ENCODE data around the gene GFAP.

The GFAP gene

DNA sequence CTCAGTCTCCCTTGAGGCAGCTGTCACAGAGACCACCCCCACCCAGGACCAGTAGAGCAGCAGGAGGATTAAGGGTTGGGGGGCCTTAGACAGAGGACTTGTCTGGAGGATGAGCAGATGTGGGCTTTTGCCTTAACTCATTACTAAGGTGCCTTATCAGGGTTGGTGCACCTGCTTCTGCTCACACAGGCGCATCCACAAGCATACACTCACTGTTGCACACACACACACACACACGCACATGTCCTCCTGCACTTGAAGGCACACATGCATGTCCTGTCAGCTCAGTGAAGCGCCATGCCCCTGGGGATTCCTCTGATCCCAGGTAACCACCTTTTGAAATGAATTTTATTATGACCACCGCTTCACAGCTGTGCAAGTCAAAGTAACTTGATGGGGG is 1.2 kb downstream of the GFAP start:
- DNase-seq (ENCODE audit: low spot score) = peak; percentile 43

DNA sequence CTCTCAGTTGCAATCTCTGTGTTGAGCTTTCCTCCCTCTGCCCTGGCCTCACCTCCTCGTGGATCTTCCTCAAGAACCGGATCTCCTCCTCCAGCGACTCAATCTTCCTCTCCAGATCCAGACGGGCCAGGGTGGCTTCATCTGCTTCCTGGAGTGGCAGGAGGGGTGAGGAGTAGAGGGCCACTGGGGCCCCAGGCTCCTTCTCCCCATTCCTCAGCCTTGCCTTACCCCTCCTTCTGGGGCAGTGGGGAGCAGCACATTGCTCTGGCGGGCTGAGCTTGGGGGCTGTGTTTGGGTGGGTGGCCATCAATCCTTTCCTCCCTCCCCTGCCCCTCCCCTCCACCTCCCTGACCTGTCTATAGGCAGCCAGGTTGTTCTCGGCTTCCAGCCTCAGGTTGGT is 1.6 kb downstream of the GFAP start:
- DNase-seq (ENCODE audit: low spot score) = no peak

DNA sequence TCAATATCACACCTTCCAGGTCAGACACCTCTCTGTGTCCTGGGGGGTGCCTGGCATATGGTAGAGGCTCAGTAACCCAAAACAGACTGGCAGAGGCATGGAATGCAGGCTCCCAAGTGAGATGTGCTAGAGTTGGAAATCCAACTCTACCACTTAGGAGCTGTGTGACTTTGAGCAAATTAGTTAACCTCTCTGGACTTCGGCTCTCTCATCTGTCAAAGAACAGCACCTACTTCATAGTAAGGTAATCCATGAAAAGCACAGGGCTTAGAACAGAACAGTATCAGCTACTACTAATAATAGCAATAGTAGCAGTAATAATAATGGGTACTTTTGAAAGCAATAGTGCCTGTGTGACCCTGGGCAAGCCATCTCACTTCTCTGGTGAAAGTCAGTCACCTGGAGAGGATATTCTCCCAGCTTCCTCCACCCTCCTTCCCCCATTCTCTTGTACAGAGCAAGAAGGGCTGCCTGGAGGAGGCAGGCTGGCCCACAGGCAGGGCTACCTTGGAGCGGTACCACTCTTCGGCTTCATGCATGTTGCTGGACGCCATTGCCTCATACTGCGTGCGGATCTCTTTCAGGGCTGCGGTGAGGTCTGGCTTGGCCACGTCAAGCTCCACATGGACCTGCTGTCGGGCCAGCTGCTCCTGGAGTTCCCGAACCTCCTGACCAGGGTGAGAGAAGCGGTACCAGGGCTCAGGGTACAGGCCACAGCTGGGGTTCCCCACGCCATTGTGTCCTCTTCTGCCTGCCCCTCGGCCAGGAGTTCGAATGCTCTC is 2.3 kb downstream of the GFAP start:
- no peak for DNase-seq (ENCODE audit: low spot score)

DNA sequence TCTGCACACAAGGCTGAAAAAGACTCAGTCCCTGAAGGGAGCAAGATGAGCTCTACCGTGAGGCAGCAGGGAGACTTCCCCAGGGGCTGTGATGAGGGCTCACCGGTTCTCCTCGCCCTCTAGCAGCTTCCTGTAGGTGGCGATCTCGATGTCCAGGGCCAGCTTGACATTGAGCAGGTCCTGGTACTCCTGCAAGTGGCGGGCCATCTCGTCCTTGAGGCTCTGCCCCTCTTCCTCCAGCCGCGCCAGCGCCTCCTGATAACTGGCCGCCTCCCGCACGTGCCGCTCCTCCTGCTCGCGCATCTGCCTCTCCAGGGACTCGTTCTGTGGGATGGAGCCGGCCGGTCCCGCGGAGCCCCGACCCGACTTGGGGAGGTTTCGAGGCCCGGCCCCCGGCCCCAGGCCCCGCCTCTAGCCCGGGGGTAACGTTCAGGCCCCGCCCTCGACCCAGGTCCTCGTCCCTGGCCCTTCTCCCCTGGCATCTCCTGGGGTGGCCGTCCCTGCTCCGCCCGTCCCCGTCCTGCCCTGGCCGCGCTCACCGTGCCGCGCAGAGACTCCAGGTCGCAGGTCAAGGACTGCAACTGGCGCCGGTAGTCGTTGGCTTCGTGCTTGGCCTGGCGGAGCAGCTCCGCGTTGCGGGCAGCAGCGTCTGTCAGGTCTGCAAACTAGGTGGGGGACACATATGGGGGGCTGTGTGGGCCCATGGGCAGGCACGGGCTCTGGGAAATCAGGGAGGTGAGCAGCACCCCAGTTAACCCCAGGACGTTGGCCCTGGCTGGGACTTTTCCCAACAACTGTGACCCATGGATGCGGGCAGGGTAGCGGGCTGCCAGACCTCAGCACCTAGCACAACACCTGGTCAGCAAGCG is 3.9 kb downstream of the GFAP start:
- peak; percentile 61 for DNase-seq (ENCODE audit: low spot score)

DNA sequence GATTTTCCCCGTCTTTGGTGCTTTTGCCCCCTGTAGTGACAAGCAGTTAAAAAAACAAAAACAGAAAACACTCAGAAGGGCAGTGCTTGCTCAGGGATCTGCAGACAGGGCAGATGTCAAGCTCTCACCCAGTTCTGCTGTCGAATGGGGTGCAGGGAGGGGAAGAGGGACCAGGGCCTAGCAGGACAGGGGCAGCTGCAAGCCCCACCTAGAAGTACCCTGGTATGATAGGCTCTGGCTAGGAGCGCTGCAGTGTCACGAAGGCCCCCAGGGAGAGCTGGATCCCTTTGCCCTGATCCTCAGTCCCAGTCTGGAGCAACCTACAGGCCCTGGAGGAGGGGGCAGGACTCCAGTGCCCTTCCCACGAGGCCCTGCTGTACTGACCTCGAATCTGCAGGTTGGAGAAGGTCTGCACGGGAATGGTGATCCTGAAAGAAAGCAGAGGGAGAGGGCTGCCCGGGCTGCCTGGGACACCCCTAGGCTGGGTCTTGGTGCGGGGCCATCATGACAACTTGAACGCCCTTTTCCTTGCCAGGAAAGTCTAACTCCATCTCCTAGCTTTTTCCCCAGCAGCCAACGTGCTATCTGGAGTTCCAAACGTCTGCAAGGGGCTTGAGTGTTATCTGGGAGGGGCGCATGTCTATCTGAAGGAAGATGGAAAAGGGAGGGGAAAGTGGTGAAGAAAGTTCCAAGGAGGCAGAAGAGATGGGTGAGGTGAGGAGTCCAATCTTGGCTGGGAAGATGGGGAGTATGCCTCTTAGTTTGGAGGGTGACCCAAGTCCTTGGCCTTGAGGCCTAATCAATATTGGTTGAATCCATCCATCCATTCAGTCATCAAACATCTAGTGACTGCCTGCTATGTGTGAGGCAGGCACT is 4.8 kb downstream of the GFAP start:
- no peak for DNase-seq (ENCODE audit: low spot score)

DNA sequence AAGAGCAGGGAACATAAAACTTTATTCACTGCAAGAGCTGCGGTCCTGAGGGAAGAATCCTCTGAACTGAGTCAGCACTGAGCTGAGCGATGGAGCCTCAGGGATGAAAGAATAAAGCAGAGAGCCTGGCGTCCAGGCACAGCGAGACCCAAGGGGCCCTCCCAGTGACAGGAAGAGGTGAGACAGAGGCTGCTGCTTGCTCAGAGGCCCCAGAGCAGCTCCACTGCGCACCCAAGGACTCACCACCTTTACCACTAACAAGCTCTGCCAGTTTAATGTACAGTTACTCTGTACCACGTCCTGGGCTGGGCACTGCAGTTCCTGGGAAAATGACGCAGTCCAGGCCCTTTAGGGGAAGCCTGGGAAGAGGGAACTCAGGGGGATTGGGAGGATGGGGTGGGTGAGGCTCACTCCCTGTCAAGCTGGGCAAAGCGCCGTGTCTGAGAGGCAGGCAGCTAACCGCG is 5.6 kb downstream of the GFAP start:
- no peak for DNase-seq (ENCODE audit: low spot score)

DNA sequence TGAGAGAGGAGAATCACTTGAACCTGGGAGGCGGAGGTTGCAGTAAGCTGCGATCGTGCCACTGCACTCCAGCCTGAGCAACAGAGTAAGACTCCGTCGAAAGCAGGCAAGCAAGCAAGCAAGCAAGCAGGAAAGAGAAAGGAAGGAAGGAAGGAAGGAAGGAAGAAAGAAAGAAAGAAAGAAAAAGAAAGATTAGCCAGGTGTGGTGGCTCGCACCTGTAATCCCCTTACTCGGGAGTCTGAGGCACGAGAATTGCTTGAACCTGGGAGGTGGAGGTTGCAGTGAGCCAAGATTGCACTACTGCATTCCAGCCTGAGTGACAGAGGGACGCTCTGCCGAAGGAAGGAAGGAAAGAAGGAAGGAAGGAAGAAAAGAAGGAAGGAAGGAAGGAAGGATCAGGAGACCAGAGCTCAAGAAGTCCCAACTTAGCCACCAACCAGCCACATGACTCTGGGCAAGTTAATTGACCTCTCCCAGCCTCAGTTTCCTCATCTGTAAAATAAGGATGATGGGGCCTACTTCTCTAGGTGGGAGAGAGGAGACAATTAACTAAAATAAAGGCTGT is 6.5 kb downstream of the GFAP start:
- DNase-seq (ENCODE audit: low spot score) = no peak

DNA sequence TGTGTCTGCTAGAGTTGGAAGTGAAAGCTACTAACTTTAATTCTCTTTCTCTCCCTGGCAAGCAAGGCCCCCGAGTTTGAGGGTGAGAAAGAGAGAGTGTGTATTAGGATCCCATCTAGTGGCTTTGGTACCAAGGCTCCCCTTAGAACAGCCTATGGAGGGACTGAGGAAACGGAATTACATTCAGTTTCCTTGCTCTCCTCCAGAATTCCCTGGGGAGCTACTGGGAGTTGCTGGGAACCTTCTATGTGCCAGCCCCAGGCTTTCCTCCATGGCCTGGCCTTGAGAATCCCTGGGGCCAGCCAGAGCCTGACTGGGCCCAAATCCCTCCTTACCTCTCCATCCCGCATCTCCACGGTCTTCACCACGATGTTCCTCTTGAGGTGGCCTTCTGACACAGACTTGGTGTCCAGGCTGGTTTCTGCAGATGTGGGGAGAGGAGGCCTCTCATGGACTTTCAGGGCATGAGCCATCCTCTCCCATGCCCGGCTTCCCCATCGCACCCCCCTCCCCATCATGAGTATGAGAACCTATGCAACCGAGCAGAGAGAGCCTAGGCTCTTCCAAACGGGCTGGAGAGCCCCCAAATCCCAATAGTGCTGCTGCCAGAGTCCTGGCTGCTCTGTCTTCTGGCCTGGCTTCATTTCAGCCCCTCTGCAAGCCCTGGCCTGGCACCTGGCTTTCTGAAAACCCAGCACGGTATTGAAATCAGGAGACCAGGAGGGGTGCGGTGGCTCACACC is 7.4 kb downstream of the GFAP start:
- DNase-seq (ENCODE audit: low spot score) = no peak

DNA sequence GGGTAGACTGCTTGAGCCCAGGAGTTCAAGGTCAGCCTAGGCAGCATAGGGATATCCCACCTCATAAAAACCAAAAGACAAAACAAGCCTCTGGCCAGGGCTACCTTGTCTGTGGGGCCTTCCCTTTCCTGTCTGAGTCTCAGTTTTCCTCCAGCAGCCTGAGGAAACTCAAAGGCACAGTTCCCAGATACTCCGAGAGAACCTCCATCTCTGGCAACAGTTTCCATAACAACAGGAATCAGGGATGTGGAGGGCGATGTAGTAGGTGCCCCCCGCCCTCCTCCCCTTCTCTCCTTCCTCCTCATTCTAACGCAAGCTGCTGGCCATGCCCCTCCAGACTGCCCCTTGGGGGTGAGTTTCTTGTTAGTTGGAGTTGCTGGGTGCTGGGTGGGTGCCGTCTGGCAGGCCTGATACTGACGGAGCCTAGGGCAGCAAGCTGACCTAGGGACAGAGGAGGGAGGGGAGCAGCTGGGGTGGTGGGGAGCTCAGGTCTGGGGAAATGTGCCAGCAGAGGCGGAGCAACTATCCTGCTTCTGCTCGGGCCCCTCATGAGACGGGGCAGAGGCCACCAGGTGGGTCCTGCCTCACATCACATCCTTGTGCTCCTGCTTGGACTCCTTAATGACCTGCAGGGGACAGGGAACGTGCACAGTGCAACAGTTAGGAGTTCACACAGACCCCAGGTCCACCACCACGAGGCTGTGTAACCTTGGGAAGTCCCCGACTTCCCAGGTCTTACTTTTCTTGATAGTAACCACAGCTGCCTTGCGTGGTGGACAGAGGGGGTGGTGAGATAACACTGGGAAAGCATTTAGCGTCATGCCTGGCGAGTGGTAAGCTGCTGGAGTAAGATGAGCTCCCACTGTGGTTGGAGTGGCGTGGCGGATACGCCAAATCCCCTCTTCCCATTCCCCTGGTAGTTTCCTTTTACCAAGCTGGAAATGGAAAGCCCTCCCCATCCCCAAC is 8.3 kb downstream of the GFAP start:
- no peak for DNase-seq (ENCODE audit: low spot score)

DNA sequence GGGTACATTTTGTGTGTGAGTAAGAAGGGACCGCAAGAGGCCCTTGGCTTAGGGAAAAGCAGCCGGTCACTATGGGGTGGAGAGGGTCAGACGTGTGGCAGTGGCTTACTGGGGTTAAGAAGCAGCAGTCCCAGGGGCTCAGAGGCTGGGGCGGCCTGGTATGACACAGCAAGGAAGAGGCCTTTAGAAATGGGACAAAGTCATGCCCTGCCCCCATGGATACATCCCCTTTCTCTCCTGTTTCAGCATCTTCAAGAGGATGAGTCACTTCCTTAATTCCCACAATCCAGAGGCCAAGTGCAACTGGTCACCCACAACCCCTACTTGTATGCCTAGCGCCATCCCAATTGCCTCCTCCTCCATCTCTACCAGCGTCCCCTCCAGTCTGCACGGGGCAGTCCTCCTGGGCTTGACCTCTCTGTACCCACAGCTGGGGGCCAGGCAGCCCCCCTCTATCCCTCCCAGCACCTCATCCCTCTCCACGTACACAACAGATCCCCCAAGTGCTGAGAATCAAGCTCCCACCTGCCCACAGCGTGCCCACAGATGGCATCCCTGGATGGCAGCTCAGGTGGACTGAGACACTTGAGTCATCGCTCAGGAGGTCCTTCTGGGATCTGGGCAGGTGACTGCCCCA is 9.2 kb downstream of the GFAP start:
- DNase-seq (ENCODE audit: low spot score) = no peak

DNA sequence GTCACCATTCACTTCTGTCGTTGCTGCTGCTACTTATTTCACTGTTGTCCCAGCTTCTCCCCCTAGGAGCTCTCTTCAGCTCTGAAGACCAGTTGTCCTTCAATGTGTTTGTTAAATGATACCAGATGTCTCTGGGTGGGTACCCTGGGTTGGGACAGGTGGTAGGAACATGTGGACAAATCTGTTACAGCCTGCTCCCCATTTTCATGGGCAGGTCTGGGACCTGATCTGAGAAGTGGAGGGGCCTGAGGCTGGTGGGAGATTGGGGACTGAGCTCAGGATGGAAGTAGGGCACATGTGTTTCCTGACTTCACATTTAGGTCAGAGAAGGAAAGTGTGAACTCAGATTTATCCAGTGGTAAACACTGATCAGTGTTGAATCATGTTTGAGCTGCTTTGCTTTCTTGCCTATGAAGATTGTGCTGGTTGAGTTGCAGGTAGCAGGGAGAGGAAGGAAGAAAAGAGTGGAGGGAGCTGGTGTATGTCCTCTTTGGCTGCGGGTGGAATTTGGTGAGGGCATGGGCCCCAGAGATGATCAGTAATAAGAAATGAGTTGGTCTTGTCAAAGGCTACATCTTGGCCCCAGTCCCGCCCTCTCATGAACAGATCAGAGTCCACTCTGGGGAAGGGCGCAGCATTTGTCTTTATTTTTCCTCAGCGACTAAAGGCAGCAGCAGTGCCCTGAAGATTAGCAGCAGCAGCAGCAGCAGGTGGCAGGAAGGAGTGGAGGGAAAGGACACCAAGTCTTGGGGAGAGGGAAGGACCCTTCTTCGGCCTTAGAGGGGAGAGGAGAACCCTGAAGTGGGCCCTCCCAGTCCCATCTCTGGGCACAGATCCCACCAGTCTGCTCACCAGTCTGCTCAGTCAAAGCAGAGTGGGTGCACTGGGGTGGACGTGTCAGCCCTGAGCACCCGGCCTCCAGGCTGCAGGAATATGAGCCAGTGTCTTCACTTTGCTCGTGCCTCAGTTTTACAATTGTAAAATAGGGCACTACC is 10.0 kb downstream of the GFAP start:
- DNase-seq (ENCODE audit: low spot score) = no peak

DNA sequence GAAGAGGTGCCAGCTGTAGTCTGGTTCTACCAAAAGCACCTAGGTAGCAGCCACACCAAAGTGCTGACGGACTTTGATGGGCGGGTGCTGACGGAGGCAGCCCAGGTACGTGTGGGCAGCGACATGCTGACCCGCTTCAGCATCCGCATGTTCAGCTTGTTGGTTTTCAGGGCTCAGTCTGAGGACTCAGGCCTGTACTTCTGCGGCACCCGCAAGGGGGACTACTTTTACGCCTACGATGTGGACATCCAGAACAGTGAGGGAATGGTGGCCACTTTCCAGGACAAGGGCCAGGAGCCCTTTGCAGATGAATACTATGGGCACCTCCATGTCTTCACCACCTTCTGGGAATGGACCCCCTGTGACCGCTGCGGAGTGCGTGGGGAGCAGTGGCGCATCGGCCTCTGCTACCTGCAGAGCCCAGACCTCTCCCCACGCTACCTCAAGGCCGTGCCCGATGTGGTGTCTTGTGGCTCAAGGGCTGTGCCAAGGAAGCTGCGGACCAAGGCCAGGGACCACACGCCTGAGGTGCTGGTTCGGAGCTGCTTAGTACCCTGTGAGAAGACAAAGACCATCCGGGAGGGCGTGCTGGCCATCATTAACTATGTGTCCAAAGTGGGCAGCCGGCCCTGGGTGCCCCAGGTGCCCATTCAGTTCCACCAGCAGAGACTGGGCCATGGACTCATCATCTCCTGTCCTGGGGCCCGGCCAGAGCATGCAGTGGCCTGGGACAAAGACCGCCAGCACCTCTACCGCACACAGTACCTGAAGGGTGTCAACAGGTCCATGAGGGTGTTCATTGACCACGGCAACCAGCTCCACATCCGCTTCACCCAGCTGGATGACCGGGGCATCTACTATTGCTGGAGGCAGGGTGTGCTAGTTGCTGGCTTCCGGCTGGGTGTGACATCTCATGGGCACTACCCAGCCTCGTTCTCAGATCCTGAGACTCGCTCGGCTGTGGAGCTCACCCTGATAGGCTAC is 11.0 kb downstream of the GFAP start:
- DNase-seq (ENCODE audit: low spot score) = no peak

DNA sequence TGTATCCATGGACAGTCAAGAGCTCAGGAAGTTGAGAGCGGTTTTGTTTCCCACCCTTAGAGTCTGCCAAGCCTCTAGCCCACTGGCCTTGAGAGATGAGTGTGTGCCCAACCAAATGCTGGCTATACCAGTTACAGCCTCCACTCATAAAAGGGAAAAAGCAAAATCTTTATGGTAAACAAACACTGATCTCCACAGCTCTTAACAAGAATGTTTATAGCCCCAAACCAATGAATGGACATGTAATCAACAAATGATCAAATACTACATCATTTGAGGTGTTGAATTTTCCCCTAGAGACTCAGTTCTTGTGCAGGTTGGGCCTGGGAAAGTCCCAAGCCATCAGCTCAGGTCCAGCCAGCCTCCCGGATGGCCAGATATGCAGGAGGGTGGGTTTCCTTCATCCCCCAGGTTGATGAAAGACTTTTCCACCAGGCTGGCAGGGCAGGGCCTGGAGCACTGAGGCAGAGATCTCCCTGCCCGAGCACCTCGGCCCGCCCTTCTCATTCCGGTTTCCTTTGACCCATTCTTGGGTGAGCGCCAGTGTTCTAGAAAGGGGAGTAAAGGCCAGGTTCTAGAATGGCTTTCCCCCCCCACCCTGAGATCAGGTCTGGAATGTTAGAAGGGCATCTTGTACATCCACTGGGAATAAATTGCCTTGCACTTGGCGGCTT is 12.2 kb downstream of the GFAP start:
- DNase-seq (ENCODE audit: low spot score) = no peak

DNA sequence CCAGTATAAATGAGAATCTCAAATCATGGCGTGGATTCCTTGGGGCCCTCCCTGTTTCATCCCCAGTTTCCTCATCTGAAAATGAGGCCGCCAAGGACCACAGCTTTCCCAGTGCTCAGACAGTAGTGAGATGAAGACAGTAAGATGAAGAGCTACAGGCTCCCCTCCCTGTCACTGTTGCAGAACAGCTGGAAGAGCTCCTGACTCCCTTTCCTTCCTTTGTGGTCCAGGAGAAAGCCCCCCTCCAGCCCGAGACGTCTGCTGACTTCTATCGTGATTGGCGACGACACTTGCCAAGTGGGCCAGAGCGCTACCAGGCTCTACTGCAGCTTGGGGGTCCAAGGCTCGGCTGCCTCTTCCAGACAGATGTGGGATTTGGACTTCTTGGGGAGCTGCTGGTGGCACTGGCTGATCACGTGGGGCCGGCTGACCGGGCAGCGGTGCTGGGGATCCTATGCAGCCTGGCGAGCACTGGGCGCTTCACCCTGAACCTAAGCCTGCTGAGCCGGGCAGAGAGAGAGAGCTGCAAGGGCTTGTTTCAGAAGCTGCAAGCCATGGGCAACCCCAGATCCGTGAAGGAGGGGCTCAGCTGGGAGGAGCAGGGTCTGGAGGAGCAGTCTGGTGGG is 13.1 kb downstream of the GFAP start:
- no peak for DNase-seq (ENCODE audit: low spot score)

DNA sequence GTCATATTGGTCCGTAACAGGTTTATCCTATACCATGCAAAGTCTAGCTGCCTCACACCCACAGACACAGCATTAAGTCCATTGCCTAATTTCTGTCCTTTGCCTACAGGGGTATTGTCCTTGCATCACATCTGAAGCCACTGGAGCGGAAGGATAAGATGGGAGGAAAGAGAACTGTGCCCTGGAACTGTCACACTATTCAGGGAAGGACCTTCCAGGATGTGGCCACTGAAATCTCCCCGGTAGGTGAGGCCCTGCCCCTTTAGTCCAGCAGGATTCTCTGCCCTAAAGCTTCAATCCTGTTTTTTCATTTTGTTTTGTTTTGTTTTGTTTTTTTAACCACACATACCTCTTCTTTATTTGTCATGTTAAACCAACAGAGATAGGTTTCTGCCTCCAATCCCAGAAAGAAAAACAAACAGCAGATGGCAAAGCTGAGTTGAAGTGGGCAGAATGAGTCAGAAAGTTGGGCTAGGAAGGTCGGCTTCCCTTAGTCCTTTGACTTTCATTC is 13.8 kb downstream of the GFAP start:
- no peak for DNase-seq (ENCODE audit: low spot score)

DNA sequence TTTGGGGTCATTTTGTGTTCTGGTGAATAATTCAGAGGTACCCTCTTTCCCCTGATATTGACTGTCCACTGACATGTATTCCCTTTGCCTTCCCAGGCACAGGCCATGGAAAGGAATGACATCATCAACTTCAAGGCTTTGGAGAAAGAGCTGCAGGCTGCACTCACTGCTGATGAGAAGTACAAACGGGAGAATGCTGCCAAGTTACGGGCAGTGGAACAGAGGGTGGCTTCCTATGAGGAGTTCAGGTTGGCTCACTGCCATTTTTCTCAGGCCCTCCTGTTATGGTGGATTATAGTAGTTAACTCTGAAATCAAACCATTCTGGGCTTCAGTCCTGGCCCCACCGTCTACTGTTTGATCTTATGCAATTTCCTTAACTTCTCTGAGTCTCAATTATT is 14.4 kb downstream of the GFAP start:
- no peak for DNase-seq (ENCODE audit: low spot score)
